ENCODE results near the gene FMO3.

Gene FMO3

DNA sequence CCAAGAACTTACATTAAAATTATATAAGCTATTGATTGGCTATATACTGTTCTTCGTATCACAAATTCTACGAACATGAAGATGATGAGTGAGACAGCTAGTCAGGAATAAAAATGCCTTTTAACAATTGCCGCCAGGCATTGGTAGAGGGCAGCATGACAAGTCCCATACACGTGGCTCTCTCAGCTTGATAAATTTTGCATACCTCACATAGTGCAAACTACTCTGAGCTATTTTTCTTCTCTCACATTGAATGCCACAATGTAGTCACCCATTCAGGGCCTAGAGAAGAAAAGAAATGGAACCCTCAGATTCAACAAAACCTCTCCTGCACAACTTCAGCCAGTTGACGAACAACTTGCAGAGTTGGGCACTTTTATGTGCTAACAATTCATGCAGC lies 67.4 kb downstream of the FMO3 start:
- TF ChIP-seq ZFX (IDR thresholded peaks at IDR 0.05): no peak
- TF ChIP-seq, protein P1, sequence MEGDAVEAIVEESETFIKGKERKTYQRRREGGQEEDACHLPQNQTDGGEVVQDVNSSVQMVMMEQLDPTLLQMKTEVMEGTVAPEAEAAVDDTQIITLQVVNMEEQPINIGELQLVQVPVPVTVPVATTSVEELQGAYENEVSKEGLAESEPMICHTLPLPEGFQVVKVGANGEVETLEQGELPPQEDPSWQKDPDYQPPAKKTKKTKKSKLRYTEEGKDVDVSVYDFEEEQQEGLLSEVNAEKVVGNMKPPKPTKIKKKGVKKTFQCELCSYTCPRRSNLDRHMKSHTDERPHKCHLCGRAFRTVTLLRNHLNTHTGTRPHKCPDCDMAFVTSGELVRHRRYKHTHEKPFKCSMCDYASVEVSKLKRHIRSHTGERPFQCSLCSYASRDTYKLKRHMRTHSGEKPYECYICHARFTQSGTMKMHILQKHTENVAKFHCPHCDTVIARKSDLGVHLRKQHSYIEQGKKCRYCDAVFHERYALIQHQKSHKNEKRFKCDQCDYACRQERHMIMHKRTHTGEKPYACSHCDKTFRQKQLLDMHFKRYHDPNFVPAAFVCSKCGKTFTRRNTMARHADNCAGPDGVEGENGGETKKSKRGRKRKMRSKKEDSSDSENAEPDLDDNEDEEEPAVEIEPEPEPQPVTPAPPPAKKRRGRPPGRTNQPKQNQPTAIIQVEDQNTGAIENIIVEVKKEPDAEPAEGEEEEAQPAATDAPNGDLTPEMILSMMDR (conservative IDR thresholded peaks at IDR 0.05): no peak
- H3K27ac ChIP-seq: no peak overlapping the region

DNA sequence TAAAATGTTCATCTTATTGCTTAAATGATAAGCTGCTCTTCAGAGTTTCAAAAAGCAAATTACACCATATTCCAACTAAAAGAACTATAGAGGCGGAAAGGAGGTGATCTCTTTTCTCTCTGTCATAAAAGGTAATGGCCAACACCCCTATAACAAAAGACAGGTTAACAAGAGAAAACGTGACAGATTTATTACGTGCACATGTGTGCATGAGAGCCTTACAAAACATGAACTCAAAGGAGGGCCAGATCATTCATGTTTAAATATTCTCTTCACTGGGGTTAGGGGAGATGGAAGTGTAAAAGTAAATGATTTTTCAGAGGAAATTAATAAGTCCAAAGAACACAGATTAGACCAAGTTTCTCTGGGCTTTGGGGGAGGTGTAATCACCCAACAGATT lies 67.8 kb downstream of the FMO3 start:
- no peak for TF ChIP-seq ZFX (IDR thresholded peaks at IDR 0.05)
- TF ChIP-seq, protein P1 (conservative IDR thresholded peaks at IDR 0.05): no peak
- no peak overlapping the region for H3K27ac ChIP-seq

DNA sequence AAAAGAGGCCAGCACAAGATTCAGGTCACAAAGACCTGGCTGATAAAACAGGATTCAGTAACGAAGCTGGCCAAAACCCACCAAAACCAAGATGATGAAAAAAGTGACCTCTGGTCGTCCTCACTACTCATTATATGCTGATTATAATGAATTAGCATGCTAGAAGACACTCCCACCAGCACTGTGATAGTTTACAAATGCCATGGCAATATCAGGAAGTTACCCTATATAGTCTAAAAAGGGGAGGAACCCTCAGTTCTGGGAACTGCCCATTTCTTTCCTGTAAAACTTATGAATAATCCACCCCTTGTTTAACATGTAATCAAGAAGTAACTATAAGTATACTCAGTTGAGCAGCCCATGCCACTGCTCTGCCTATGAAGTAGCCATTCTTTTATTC lies 68.4 kb downstream of the FMO3 start:
- no peak overlapping the region for H3K27ac ChIP-seq
- TF ChIP-seq ZFX (IDR thresholded peaks at IDR 0.05): no peak
- TF ChIP-seq, protein P1 (conservative IDR thresholded peaks at IDR 0.05): no peak

DNA sequence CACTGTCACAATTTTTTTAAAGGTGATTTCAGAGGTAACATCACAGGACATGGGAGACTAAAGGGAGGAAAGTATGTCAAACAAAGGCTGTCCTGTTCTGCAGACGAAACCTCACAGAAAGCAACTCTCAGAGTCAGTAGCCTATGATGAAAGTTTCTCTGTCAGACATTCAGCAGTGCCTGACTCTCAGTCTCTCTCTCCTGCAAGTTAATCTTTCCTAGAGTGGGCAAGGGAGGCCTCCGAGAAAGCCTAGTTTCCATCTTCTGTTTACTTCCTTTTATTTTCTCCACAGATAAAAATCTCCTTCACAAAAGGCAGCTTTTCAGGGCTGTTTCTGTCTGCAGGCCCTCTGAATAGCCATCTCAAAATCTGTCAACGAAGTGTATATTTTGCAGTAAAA lies 69.5 kb downstream of the FMO3 start:
- TF ChIP-seq, protein P1 (conservative IDR thresholded peaks at IDR 0.05): no peak
- no peak for TF ChIP-seq ZFX (IDR thresholded peaks at IDR 0.05)
- no peak overlapping the region for H3K27ac ChIP-seq

DNA sequence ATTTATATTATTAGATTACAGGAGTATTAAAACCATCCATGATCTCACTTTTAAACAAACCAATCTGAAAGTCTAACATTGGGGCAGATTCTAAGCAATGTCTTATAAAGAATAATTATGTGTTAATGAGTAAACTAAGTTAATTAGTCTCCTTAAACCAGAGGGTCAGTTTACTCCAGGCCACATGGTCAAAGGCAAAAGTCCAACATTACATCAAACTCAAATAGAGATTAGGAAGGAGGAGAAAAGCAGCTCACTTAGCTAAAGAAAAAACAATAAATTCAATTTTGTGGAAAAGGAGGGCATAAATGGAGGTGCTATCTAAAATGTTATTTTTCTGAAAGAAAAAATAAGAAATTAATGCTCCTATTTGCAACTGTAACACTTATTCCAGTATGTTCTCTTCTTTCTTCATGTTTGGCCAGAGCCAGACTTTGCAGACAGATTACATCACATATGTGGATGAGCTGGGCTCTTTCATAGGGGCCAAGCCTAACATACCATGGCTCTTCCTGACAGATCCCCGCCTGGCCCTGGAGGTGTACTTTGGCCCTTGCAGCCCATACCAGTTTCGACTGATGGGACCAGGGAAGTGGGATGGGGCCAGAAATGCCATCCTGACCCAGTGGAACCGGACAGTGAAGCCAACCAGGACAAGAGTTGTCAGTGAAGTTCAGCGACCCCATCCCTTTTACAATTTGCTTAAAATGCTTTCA lies 70.1 kb downstream of the FMO3 start:
- no peak for TF ChIP-seq ZFX (IDR thresholded peaks at IDR 0.05)
- TF ChIP-seq, protein P1 (conservative IDR thresholded peaks at IDR 0.05): no peak
- no peak overlapping the region for H3K27ac ChIP-seq

DNA sequence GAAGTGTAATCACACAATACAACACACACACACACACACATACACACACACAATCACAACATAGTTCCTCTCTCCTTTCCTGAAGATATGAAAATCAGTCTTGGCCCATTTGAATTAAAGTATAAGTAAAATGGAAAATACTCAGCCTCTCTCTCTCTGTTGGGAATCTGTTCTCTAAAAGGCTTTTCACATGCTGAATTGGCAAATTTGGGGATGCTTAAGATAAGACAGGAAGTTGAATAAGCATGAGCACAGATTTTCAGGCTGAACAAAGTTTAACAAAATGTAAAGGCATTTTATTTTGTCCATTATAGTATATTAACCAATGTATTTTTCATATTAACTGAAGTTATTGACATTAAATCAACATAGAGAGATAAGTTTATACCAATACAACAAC lies 70.7 kb downstream of the FMO3 start:
- H3K27ac ChIP-seq: no peak overlapping the region
- TF ChIP-seq, protein P1 (conservative IDR thresholded peaks at IDR 0.05): no peak
- no peak for TF ChIP-seq ZFX (IDR thresholded peaks at IDR 0.05)

DNA sequence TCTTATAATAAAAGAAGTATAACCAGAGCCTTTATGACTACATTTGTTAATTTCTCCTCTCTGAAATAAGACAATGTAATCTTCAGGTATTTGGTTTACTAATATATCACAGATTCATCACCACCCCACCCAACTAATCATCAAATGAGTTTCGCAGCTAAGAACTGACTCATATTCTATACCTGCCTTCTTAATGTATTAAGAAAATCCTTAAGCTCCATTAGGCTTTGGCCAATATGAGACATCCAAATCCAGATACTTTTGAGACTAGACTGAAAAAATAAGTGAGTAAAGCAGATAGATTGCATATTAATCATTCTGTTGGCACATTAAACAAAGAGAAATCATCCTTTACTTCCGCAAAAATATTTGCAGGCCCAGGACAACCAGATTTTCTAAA lies 75.7 kb downstream of the FMO3 start:
- H3K27ac ChIP-seq: no peak overlapping the region
- no peak for TF ChIP-seq ZFX (IDR thresholded peaks at IDR 0.05)
- TF ChIP-seq, protein P1 (conservative IDR thresholded peaks at IDR 0.05): no peak

Data from C4-2B (cell line).